Measurements from ENCODE around the gene HNF4A.

- no peak for TF ChIP-seq EP300 (IDR thresholded peaks at IDR 0.05; ENCODE audit: low read depth)
- no peak for TF ChIP-seq POLR2A (IDR thresholded peaks at IDR 0.05)
- TF ChIP-seq POLR2AphosphoS5 (IDR thresholded peaks at IDR 0.05), result no peak
Observed at GRCh38 chr20:44335675-44336074, 19.8 kb upstream of the HNF4A start.
